T-cell (primary cell): ENCODE measurements around the gene TBX21. TPM values are rescaled to one million over a fixed set of nuclear protein-coding genes. Genes with fewer than 3 reads are reported as not detected.

Experiments used
- ATAC-seq, 4 experiments: fragments of 200-7000 bp in 3 of 4; fragments of 150-1000 bp in 1 of 4; cut with Tn5 transposase; replicated peaks in 1 of 4; 1 replicate in 3 of 4; 2 replicates in 1 of 4; pipeline ENCODE4 v1.10.0; 2021; ENCODE audit warnings: moderate library complexity in 3 of 4, mild to moderate bottlenecking in 2 of 4, moderate number of reproducible peaks in 1 of 4
- CTCF ChIA-PET, 2 donors: fragments of 300-600 bp; sonication (Branson Sonifier 250); formaldehyde crosslinking; loops; one replicate each; lab custom pipeline; 2022; ENCODE audit warnings: antibody characterized with exemption in 2 of 2; lab: Charles Lee
- POLR2A ChIA-PET, 2 donors: fragments of 300-600 bp; sonication (Branson Sonifier 250); formaldehyde crosslinking; loops; one replicate each; lab custom pipeline; 2022; ENCODE audit warnings: antibody characterized with exemption in 2 of 2; lab: Charles Lee
- DNase-seq, 35 experiments: peaks; one replicate each; pipeline versions ENCODE4 v3.0.0 to v3.0.0-alpha.2; 2013 to 2023
- H3K27ac ChIP-seq: one replicate; pipeline ENCODE4 v1.5.1; 2013; ENCODE audit warnings: low read length
- H3K27me3 ChIP-seq, 2 experiments: replicated peaks in 1 of 2; 1 replicate in 1 of 2; 2 replicates in 1 of 2; pipeline versions ENCODE4 v1.6.1 to v1.7.0; 2013; ENCODE audit warnings: low read length in 1 of 2, mixed read lengths in 1 of 2; ENCODE audit not compliant: control insufficient read depth in 2 of 2, insufficient read depth in 2 of 2; ENCODE audit errors: extremely low read depth in 1 of 2
- H3K36me3 ChIP-seq, 2 donors: 1 replicate in 1 of 2; 2 replicates in 1 of 2; pipeline versions ENCODE4 v1.6.1 to v1.7.0; 2013; ENCODE audit warnings: low read length in 1 of 2; ENCODE audit not compliant: control insufficient read depth in 2 of 2, insufficient read depth in 1 of 2; ENCODE audit errors: extremely low read depth in 1 of 2
- H3K4me1 ChIP-seq, 2 experiments: 1 replicate in 1 of 2; 2 replicates in 1 of 2; pipeline versions ENCODE4 v1.6.1 to v1.7.0; 2013; ENCODE audit warnings: low read length in 2 of 2, mixed read lengths in 1 of 2; ENCODE audit not compliant: insufficient read depth in 2 of 2, control insufficient read depth in 1 of 2; ENCODE audit errors: extremely low read depth in 1 of 2
- H3K4me3 ChIP-seq, 2 donors: 1 replicate in 1 of 2; 2 replicates in 1 of 2; pipeline versions ENCODE4 v1.5.1 to v1.7.0; 2013; ENCODE audit warnings: mild to moderate bottlenecking in 2 of 2, low read length in 1 of 2, moderate library complexity in 1 of 2; ENCODE audit not compliant: control insufficient read depth in 1 of 2; ENCODE audit errors: extremely low read depth in 1 of 2
- H3K9me3 ChIP-seq: 2 replicates; pipeline ENCODE4 v1.7.0; 2013
- H3K27ac Mint-ChIP-seq, 2 donors: one replicate each; pipeline ENCODE4 v1.8.0; 2020 to 2021; ENCODE audit warnings: mild to moderate bottlenecking in 2 of 2, mixed read lengths in 2 of 2
- H3K27me3 Mint-ChIP-seq, 2 donors: one replicate each; pipeline ENCODE4 v1.8.0; 2021 to 2022; ENCODE audit warnings: mixed read lengths in 2 of 2
- H3K36me3 Mint-ChIP-seq: one replicate; pipeline ENCODE4 v1.8.0; 2021; ENCODE audit warnings: mixed read lengths
- H3K4me1 Mint-ChIP-seq, 3 donors: one replicate each; pipeline ENCODE4 v1.8.0; 2020 to 2022; ENCODE audit warnings: mixed read lengths in 3 of 3, mild to moderate bottlenecking in 1 of 3
- H3K4me3 Mint-ChIP-seq, 3 donors: one replicate each; pipeline ENCODE4 v1.8.0; 2020 to 2022; ENCODE audit warnings: mild to moderate bottlenecking in 3 of 3, mixed read lengths in 3 of 3, moderate library complexity in 3 of 3
- H3K9me3 Mint-ChIP-seq, 3 donors: one replicate each; pipeline ENCODE4 v1.8.0; 2020 to 2022; ENCODE audit warnings: mixed read lengths in 3 of 3
- whole genome bisulfite sequencing: methylation state at CpG from one replicate; pipeline ENCODE4 v1.1.5; 2013; ENCODE audit warnings: missing lambda C conversion rate; ENCODE audit not compliant: insufficient coverage; 5-methylcytosine and 5-hydroxymethylcytosine counted together
- total RNA-seq, 35 experiments: library from RNA in 6 of 35; stranded (reverse) in 6 of 35; fragments of 120-200 nt in 1 of 35; gene quantifications; one replicate each; pipeline versions ENCODE4 v1.2.1 to v1.2.4 and lab custom pipeline; 2013 to 2026

TBX21 gene
- total RNA-seq, 5 donors from 2014 or later (not counting 1 experiment from before 2014, with no cell fraction given) = 7.9 to 37.3 (median 20.8) TPM

- peaks cover 12 to 55% of the 10 kb centered on the region in 2 experiments for H3K27me3 ChIP-seq
- H3K9me3 ChIP-seq = no peaks in the 10 kb centered on the region
- peak overlapping the region; percentile 63 to 74 (median 65) for H3K4me3 Mint-ChIP-seq
These were observed 56.9 kb downstream of the TBX21 start for GRCh38 chr17:47789611-47790561.

DNA sequence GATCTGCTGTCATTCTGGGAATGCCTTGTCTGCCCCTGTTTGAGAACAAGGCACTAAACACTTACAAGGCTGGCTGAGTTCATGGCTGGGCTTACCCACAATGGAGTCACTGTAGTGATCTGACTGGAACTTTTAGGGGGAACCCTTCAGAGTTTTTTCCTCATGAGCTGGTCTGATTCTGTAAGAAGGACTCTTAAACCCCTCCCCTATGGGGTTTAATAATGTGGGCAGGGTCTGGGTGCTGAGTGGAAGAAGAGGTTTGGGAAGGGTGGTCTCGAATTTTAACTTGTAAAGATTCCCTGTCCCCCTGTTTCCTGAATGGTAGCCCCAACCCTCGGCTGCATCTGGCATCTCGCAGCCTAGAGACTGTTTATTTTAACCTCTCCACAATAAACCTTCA is 58.0 kb downstream of the TBX21 start:
- no CpG with 5 or more reads among the region's 3 CpGs for WGBS
- H3K4me1 ChIP-seq = peaks cover 0 to 11% of the 10 kb centered on the region in 2 experiments
- H3K9me3 ChIP-seq = no peaks in the 10 kb centered on the region
- H3K36me3 Mint-ChIP-seq = no peaks in the 10 kb centered on the region
- no peaks in the 10 kb centered on the region for H3K9me3 Mint-ChIP-seq
- H3K4me1 Mint-ChIP-seq = peaks cover 10 to 19% (median 16%) of the 10 kb centered on the region in 3 donors
- H3K36me3 ChIP-seq = no peaks in the 10 kb centered on the region
- H3K27me3 Mint-ChIP-seq = peaks cover 57 to 62% of the 10 kb centered on the region in 2 donors
- peak overlapping the region in 2 of 3 donors; percentile 44 to 63 for H3K4me3 Mint-ChIP-seq
- peaks cover 12 to 51% of the 10 kb centered on the region in 2 experiments for H3K27me3 ChIP-seq
- no peak overlapping the region for H3K4me3 ChIP-seq
- DNase-seq (no peak), ATAC-seq (no peak)
- POLR2A ChIA-PET = no interaction called here
- H3K27ac ChIP-seq = no peak overlapping the region
- CTCF ChIA-PET = no interaction called here
- peak overlapping the region in 1 of 2 donors; percentile 19 for H3K27ac Mint-ChIP-seq

More at GRCh38 chr17:47789611-47790561, 56.9 kb downstream of the TBX21 start:
- peak overlapping the region; percentile 36 to 40 for H3K4me3 ChIP-seq
- peak in 27 of 35 experiments; percentile 11 to 68 (median 32) for DNase-seq
- H3K4me1 ChIP-seq = peaks cover 0 to 11% of the 10 kb centered on the region in 2 experiments
- no peak overlapping the region for H3K27ac ChIP-seq
- H3K36me3 ChIP-seq = no peaks in the 10 kb centered on the region
- H3K9me3 Mint-ChIP-seq = no peaks in the 10 kb centered on the region
- H3K4me1 Mint-ChIP-seq = peaks cover 10 to 19% (median 16%) of the 10 kb centered on the region in 3 donors
- H3K27me3 Mint-ChIP-seq = peaks cover 57 to 62% of the 10 kb centered on the region in 2 donors
- 2% methylated on average over 56 of the region's 70 CpGs for WGBS
- ChIA-PET CTCF (interaction anchor here in 1 of 2 donors (0.7 to 1.7 kb wide), 2 partner anchors 27 to 126 kb away, joined by 3 to 8 read pairs; no protein-coding TSS in a partner anchor), POLR2A (no interaction called here)
- ATAC-seq = peak; percentile 87 to 91 (median 90)
- H3K36me3 Mint-ChIP-seq = no peaks in the 10 kb centered on the region
- H3K27ac Mint-ChIP-seq = peak overlapping the region in 1 of 2 donors; percentile 23

DNA sequence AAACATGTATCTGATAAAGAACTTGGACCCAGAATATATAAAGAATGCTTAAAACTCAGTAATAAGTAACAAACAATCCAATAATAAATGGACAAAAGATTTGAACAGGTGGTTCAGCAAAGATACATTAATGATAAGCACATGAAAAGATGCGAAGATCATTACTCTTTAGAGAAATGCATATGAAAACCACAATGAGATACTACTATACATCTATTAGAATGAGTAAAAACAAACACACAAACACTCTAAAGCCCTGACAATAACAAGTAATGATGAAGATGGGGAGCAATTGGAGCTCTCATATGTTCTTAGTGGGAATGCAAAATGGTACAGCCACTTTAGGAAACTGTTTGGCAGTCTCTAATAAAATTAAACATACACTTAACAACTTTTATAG is 59.4 kb downstream of the TBX21 start:
- peaks cover 10 to 19% (median 16%) of the 10 kb centered on the region in 3 donors for H3K4me1 Mint-ChIP-seq
- Histone ChIP-seq H3K9me3 (no peaks in the 10 kb centered on the region), H3K4me3 (no peak overlapping the region), H3K27me3 (peaks cover 12 to 43% of the 10 kb centered on the region in 2 experiments), H3K4me1 (peaks cover 0 to 11% of the 10 kb centered on the region in 2 experiments), H3K27ac (no peak overlapping the region), H3K36me3 (no peaks in the 10 kb centered on the region)
- H3K27ac Mint-ChIP-seq = no peak overlapping the region
- H3K36me3 Mint-ChIP-seq = no peaks in the 10 kb centered on the region
- DNase-seq (no peak), ATAC-seq (no peak)
- no CpG with 5 or more reads among the region's 1 CpG for WGBS
- CTCF ChIA-PET = no interaction called here
- no peak overlapping the region for H3K4me3 Mint-ChIP-seq
- no peaks in the 10 kb centered on the region for H3K9me3 Mint-ChIP-seq
- H3K27me3 Mint-ChIP-seq = peaks cover 57 to 60% of the 10 kb centered on the region in 2 donors
- POLR2A ChIA-PET = no interaction called here

DNA sequence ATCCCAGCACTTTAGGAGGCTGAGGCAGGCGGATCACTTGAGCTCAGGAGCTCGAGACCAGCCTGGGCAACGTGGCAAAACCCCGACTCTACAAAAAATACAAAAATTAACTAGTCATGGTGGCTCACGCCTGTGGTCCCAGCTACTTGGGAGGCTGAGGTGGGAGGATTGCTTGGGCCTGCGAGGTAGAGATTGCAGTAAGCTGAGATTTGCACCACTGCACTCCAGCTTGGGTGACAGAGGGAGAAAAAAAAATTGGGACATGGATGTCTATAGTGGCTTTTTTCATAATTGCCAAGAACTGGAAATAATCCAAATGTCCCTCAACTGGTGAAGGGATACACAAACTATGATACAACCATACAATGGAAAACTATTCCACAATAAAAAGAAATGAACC is 59.9 kb downstream of the TBX21 start:
- DNase-seq (no peak), ATAC-seq (no peak)
- Histone ChIP-seq H3K27ac (no peak overlapping the region), H3K4me1 (peaks cover 0 to 11% of the 10 kb centered on the region in 2 experiments), H3K36me3 (no peaks in the 10 kb centered on the region), H3K9me3 (no peaks in the 10 kb centered on the region), H3K4me3 (no peak overlapping the region), H3K27me3 (peaks cover 12 to 39% of the 10 kb centered on the region in 2 experiments)
- Mint-ChIP-seq H3K9me3 (no peaks in the 10 kb centered on the region), H3K27me3 (peaks cover 55 to 60% of the 10 kb centered on the region in 2 donors), H3K27ac (no peak overlapping the region), H3K4me1 (peaks cover 10 to 19% (median 16%) of the 10 kb centered on the region in 3 donors), H3K4me3 (no peak overlapping the region), H3K36me3 (no peaks in the 10 kb centered on the region)
- no CpG with 5 or more reads among the region's 6 CpGs for WGBS
- POLR2A ChIA-PET = no interaction called here
- CTCF ChIA-PET = no interaction called here

Other genes with a start within 250 kb of the TBX21 start
- gene NPEPPS, start 202.1 kb upstream of the TBX21 start, total RNA-seq = 100 to 1,000 TPM in 1 of 5 donors, 10 to 100 TPM in 4; 92.7 to 106 (median 97.4) TPM
- gene KPNB1, start 83.3 kb upstream of the TBX21 start, total RNA-seq = 100 to 1,000 TPM; 216 to 262 (median 240) TPM
- gene TBKBP1, start 39.1 kb upstream of the TBX21 start, total RNA-seq = 10 to 100 TPM in 1 of 5 donors, 1 to 10 TPM in 4; 4.5 to 20.5 (median 7.2) TPM
- gene OSBPL7, start 88.6 kb downstream of the TBX21 start, total RNA-seq = 10 to 100 TPM; 40.4 to 57.1 (median 43.9) TPM
- gene MRPL10, start 98.3 kb downstream of the TBX21 start, total RNA-seq = 10 to 100 TPM; 34.1 to 60.1 (median 41.6) TPM
- 1 to 10 TPM in 2 of 5 donors, under 1 TPM in 3; 0.20 to 1.0 (median 0.88) TPM for gene LRRC46, start 98.4 kb downstream of the TBX21 start, total RNA-seq
- gene SCRN2, start 108.0 kb downstream of the TBX21 start, total RNA-seq = 10 to 100 TPM; 27.0 to 44.3 (median 40.6) TPM
- gene SP6, start 117.9 kb downstream of the TBX21 start, total RNA-seq = under 1 TPM; 0.10 to 0.26 (median 0.13) TPM
- gene SP2, start 163.0 kb downstream of the TBX21 start, total RNA-seq = 10 to 100 TPM; 27.1 to 41.6 (median 32.8) TPM
- gene PNPO, start 208.3 kb downstream of the TBX21 start, total RNA-seq = 10 to 100 TPM; 10.3 to 18.5 (median 15.7) TPM
- under 1 TPM in 3 of 5 donors, not detected in 2; 0.18 to 0.44 (median 0.26) TPM for gene PRR15L, start 224.6 kb downstream of the TBX21 start, total RNA-seq
- 100 to 1,000 TPM; 247 to 349 (median 318) TPM for gene CDK5RAP3, start 237.9 kb downstream of the TBX21 start, total RNA-seq